Keratinocyte (primary cell): ENCODE data around the gene TERT.

Experiments used
- CTCF ChIP-seq, 3 experiments: IDR thresholded peaks in 1 of 3; conservative IDR thresholded peaks in 1 of 3; optimal IDR thresholded peaks in 1 of 3; 2 replicates in 2 of 3; 3 replicates in 1 of 3; pipeline versions ENCODE3 to v1.5.1; 2011; ENCODE audit warnings: low read length in 3 of 3, mild to moderate bottlenecking in 3 of 3, moderate library complexity in 2 of 3, control low read depth in 1 of 3, inconsistent platforms in 1 of 3; ENCODE audit not compliant: insufficient read depth in 2 of 3; ENCODE audit errors: extremely low read depth in 1 of 3
- EZH2 ChIP-seq: IDR thresholded peaks from one replicate; pipeline ENCODE4 v1.6.1; 2012; ENCODE audit warnings: inconsistent platforms, mild to moderate bottlenecking, low read length, moderate library complexity

DNA sequence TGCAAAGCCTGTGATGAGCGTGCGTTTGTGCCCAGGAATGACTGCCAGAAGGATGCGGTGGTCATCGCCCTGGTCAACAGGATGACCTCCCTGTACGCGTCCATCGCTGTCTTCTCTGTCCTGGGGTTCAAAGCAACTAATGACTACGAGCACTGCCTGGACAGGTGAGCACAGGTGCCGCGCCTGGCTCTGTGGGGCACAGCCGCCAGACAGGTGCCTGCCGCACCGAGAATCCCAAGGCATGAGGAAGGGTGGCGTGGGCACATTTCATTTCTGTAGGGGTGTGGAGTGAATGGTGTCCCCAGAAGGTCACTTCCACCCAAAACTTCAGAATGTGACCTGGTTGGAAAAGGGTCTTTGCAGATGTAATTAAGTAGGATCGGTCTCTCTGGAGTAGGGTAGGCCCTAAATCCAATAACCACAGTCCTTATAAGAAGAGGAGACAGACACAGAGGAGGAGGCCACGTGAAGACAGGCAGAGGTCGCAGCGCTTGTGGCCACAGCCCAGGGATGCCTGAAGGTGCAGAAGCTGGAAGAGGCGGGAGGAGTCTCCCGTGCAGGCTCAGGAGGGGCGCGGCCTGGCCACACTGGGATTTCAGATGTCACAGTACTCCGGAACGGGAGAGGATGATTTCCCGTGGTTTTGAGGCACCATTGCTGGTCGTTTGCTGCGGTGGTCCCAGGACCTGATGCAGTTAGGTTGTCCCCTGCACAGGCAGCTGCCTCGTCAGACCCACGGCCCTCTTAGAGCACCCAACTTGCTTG lies 54.2 kb downstream of the TERT start:
- no peak for TF ChIP-seq CTCF (optimal IDR thresholded peaks at IDR 0.05 in 1 of 3, IDR thresholded peaks at IDR 0.05 in 1 of 3, conservative IDR thresholded peaks at IDR 0.05 in 1 of 3; ENCODE audit: extremely low read depth in 1 of 3, insufficient read depth in 2 of 3, low read length in 3 of 3)
- no peak for TF ChIP-seq EZH2
